H9 (cell line): ENCODE measurements around the gene ZKSCAN7. TPM values are rescaled to one million over a fixed set of nuclear protein-coding genes. Genes with fewer than 3 reads are reported as not detected.
"Not testable (repeated sequence)": the region's sequence is repeated elsewhere in the genome, so short reads cannot be mapped to it uniquely, and the experiment has no call there.

Experiments
- DNase-seq: peaks from one replicate; pipeline ENCODE4 v3.0.0-alpha.2; 2017
- H2AFZ ChIP-seq: one replicate; pipeline ENCODE4 v1.6.1; 2013; ENCODE audit warnings: mild to moderate bottlenecking, low read length, control low read depth, moderate library complexity
- H2AK5ac ChIP-seq: 2 replicates; pipeline ENCODE4 v1.6.1; 2013; ENCODE audit warnings: low read length, control low read depth, mixed read lengths; ENCODE audit not compliant: insufficient read length
- H2BK120ac ChIP-seq: one replicate; pipeline ENCODE4 v1.6.1; 2013; ENCODE audit warnings: low read depth, mild to moderate bottlenecking, low read length, control low read depth, inconsistent platforms; ENCODE audit not compliant: poor library complexity, severe bottlenecking
- H2BK12ac ChIP-seq: 2 replicates; pipeline ENCODE4 v1.6.1; 2013; ENCODE audit warnings: low read length, control low read depth, mixed read lengths, low read depth; ENCODE audit not compliant: insufficient read length
- H2BK15ac ChIP-seq: 2 replicates; pipeline ENCODE4 v1.6.1; 2013; ENCODE audit warnings: low read depth, low read length, control low read depth
- H2BK20ac ChIP-seq: one replicate; pipeline ENCODE4 v1.6.1; 2013; ENCODE audit warnings: low read depth, mild to moderate bottlenecking, low read length, control low read depth, inconsistent platforms; ENCODE audit not compliant: poor library complexity, severe bottlenecking
- H2BK5ac ChIP-seq: 2 replicates; pipeline ENCODE4 v1.6.1; 2013; ENCODE audit warnings: low read length, control low read depth, mixed read lengths; ENCODE audit not compliant: insufficient read length
- H3K14ac ChIP-seq: 2 replicates; pipeline ENCODE4 v1.6.1; 2013; ENCODE audit warnings: low read length, control low read depth; ENCODE audit not compliant: insufficient read depth
- H3K18ac ChIP-seq: 2 replicates; pipeline ENCODE4 v1.6.1; 2013; ENCODE audit warnings: low read depth, mild to moderate bottlenecking, mixed read lengths, low read length, control low read depth; ENCODE audit not compliant: insufficient read length
- H3K23ac ChIP-seq: 2 replicates; pipeline ENCODE4 v1.6.1; 2013; ENCODE audit warnings: low read length, control low read depth, mixed read lengths, low read depth; ENCODE audit not compliant: insufficient read length
- H3K23me2 ChIP-seq: 2 replicates; pipeline ENCODE4 v1.6.1; 2013; ENCODE audit warnings: low read depth, mild to moderate bottlenecking, mixed read lengths, low read length, control low read depth; ENCODE audit not compliant: insufficient read length, poor library complexity, severe bottlenecking
- H3K27ac ChIP-seq: 2 replicates; pipeline ENCODE4 v1.5.1; 2013; ENCODE audit warnings: low read length, control low read depth, mixed read lengths, low read depth; ENCODE audit not compliant: insufficient read length
- H3K27me3 ChIP-seq: 2 replicates; pipeline ENCODE4 v1.6.1; 2013; ENCODE audit warnings: low read length, control low read depth, inconsistent platforms; ENCODE audit not compliant: insufficient read depth
- H3K4ac ChIP-seq: 2 replicates; pipeline ENCODE4 v1.6.1; 2013; ENCODE audit warnings: low read depth, mild to moderate bottlenecking, control low read depth, inconsistent platforms, low read length, moderate library complexity
- H3K4me1 ChIP-seq: 2 replicates; pipeline ENCODE4 v1.6.1; 2013; ENCODE audit warnings: low read length, control low read depth, inconsistent platforms; ENCODE audit not compliant: insufficient read depth
- H3K4me2 ChIP-seq: 2 replicates; pipeline ENCODE4 v1.6.1; 2013; ENCODE audit warnings: low read length, control low read depth, mixed read lengths; ENCODE audit not compliant: insufficient read length, insufficient read depth
- H3K56ac ChIP-seq: 2 replicates; pipeline ENCODE4 v1.6.1; 2013; ENCODE audit warnings: low read depth, mild to moderate bottlenecking, mixed read lengths, low read length, control low read depth; ENCODE audit not compliant: insufficient read length
- H3K79me1 ChIP-seq: 2 replicates; pipeline ENCODE4 v1.6.1; 2013; ENCODE audit warnings: low read depth, mild to moderate bottlenecking, moderate library complexity, low read length, control low read depth, inconsistent platforms; ENCODE audit not compliant: insufficient read depth, poor library complexity, severe bottlenecking
- H3K79me2 ChIP-seq: 2 replicates; pipeline ENCODE4 v1.6.1; 2013; ENCODE audit warnings: low read length, control low read depth, inconsistent platforms; ENCODE audit not compliant: insufficient read depth
- H3K9ac ChIP-seq: 2 replicates; pipeline ENCODE4 v1.6.1; 2013; ENCODE audit warnings: low read length, control low read depth, mixed read lengths; ENCODE audit not compliant: insufficient read length; ENCODE audit errors: extremely low read depth
- H3K9me3 ChIP-seq: one replicate; pipeline ENCODE4 v1.6.1; 2013; ENCODE audit warnings: low read depth, low read length, inconsistent platforms; ENCODE audit not compliant: control insufficient read depth
- H3T11ph ChIP-seq: one replicate; pipeline ENCODE4 v1.6.1; 2013; ENCODE audit warnings: mild to moderate bottlenecking, low read length, control low read depth, inconsistent platforms
- H4K20me1 ChIP-seq: one replicate; pipeline ENCODE4 v1.6.1; 2013; ENCODE audit not compliant: control insufficient read depth, insufficient read length, insufficient read depth
- H4K5ac ChIP-seq: 2 replicates; pipeline ENCODE4 v1.6.1; 2013; ENCODE audit warnings: low read depth, mild to moderate bottlenecking, mixed read lengths, low read length, control low read depth; ENCODE audit not compliant: insufficient read length
- H4K8ac ChIP-seq: replicated peaks from 2 replicates; pipeline ENCODE4 v1.6.1; 2013; ENCODE audit warnings: low read length, control low read depth, mixed read lengths, low read depth; ENCODE audit not compliant: insufficient read length
- H4K91ac ChIP-seq: 2 replicates; pipeline ENCODE4 v1.6.1; 2013; ENCODE audit warnings: low read depth, mild to moderate bottlenecking, moderate library complexity, mixed read lengths, low read length, control low read depth; ENCODE audit not compliant: insufficient read length
- H3K27ac Mint-ChIP-seq, 3 experiments: 2 replicates in 2 of 3; 3 replicates in 1 of 3; pipeline ENCODE4 v1.8.0; 2020 to 2021; ENCODE audit warnings: mixed read lengths in 3 of 3, mild to moderate bottlenecking in 1 of 3, moderate library complexity in 1 of 3
- H3K27me3 Mint-ChIP-seq: 2 replicates; pipeline ENCODE4 v1.8.0; 2021; ENCODE audit warnings: low read depth, mild to moderate bottlenecking, moderate library complexity, mixed read lengths
- H3K36me3 Mint-ChIP-seq, 3 experiments: 2 replicates in 2 of 3; 3 replicates in 1 of 3; pipeline ENCODE4 v1.8.0; 2020 to 2021; ENCODE audit warnings: low read depth in 3 of 3, mixed read lengths in 3 of 3; ENCODE audit not compliant: insufficient read depth in 1 of 3
- H3K4me1 Mint-ChIP-seq, 2 experiments: 2 replicates each; pipeline ENCODE4 v1.8.0; 2020; ENCODE audit warnings: mixed read lengths in 2 of 2
- H3K4me3 Mint-ChIP-seq, 2 experiments: 2 replicates in 1 of 2; 3 replicates in 1 of 2; pipeline ENCODE4 v1.8.0; 2020 to 2021; ENCODE audit warnings: mild to moderate bottlenecking in 2 of 2, mixed read lengths in 2 of 2, moderate library complexity in 1 of 2
- H3K9me3 Mint-ChIP-seq, 2 experiments: 2 replicates in 1 of 2; 3 replicates in 1 of 2; pipeline ENCODE4 v1.8.0; 2020; ENCODE audit warnings: mild to moderate bottlenecking in 2 of 2, mixed read lengths in 2 of 2, moderate library complexity in 1 of 2
- CTCF ChIP-seq: fragments of 200-600 bp; sonication (generic); conservative IDR thresholded peaks from 3 replicates; pipeline ENCODE4 v1.8.0; 2021; ENCODE audit warnings: antibody characterized with exemption, mild to moderate bottlenecking
- WGBS: extraction: QIAGEN DNeasy Blood & Tissue Kit; methylation state at CpG from one replicate; pipeline ENCODE4 v1.1.7; 2013; ENCODE audit warnings: missing lambda C conversion rate, low lambda C conversion rate, mixed read lengths; ENCODE audit not compliant: insufficient read length; ENCODE audit errors: extremely low coverage; 5-methylcytosine and 5-hydroxymethylcytosine counted together
- total RNA-seq: library from RNA; stranded (reverse); gene quantifications from 2 replicates; pipeline ENCODE4 v1.2.1, GENCODE V29; 2021

The ZKSCAN7 gene
- total RNA-seq, 1 experiment from 2014 or later = 8.7 TPM

DNA sequence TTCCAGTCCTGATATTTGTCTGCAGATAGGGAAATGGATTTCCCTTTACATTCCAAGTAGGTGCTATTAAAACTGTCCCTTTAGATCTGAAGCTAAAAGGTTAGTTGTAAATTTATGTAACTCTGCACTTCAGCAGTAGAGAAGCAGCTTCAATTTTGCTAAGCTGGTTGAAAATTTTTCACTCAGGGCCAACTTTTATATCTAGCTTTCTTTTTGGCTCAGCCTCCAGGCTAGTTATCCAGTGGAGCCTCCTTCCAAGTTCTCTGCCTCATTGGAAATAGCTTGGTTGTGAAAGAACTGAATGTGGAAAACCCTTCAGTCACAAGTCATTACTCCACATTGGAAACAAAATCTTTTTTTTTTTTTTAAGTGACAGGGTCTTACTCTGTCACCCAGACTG, 21.6 kb downstream of the ZKSCAN7 start:
- no peak overlapping the region for H3K27ac Mint-ChIP-seq
- H3K4me1 Mint-ChIP-seq = no peaks in the 10 kb centered on the region
- no peaks in the 10 kb centered on the region for H3K27me3 ChIP-seq
- H4K91ac ChIP-seq = no peak overlapping the region
- H3K27ac ChIP-seq = no peak overlapping the region
- H2BK15ac ChIP-seq = no peak overlapping the region
- no peaks in the 10 kb centered on the region for H4K20me1 ChIP-seq
- no peaks in the 10 kb centered on the region for H3K79me1 ChIP-seq
- H3K14ac ChIP-seq = no peak overlapping the region
- H3T11ph ChIP-seq = no peak overlapping the region
- no peaks in the 10 kb centered on the region for H3K4me1 ChIP-seq
- no peaks in the 10 kb centered on the region; the same call in 1 of the 2 replicates for H3K27me3 Mint-ChIP-seq
- no peak overlapping the region for H3K9ac ChIP-seq
- peaks cover 31 to 41% (median 31%) of the 10 kb centered on the region in 3 experiments for H3K36me3 Mint-ChIP-seq
- no peak for DNase-seq
- no peak overlapping the region for H2AFZ ChIP-seq
- H3K56ac ChIP-seq = no peak overlapping the region
- H3K4me2 ChIP-seq = no peak overlapping the region
- no peak for TF ChIP-seq CTCF
- H4K8ac ChIP-seq = no peak overlapping the region
- H3K4me3 Mint-ChIP-seq = no peak overlapping the region
- H3K18ac ChIP-seq = no peak overlapping the region
- H2BK120ac ChIP-seq = no peak overlapping the region
- no peaks in the 10 kb centered on the region for H3K9me3 ChIP-seq
- peaks cover 1 to 5% of the 10 kb centered on the region in 2 experiments; a peak in 3 of 5 replicates for H3K9me3 Mint-ChIP-seq
- no peaks in the 10 kb centered on the region for H3K23me2 ChIP-seq
- H2BK5ac ChIP-seq = no peak overlapping the region
- no peak overlapping the region for H2BK20ac ChIP-seq
- H4K5ac ChIP-seq = no peak overlapping the region
- no peak overlapping the region for H3K4ac ChIP-seq
- H3K23ac ChIP-seq = no peak overlapping the region
- no peak overlapping the region for H2BK12ac ChIP-seq
- no peak overlapping the region for H2AK5ac ChIP-seq
- no peaks in the 10 kb centered on the region for H3K79me2 ChIP-seq

DNA sequence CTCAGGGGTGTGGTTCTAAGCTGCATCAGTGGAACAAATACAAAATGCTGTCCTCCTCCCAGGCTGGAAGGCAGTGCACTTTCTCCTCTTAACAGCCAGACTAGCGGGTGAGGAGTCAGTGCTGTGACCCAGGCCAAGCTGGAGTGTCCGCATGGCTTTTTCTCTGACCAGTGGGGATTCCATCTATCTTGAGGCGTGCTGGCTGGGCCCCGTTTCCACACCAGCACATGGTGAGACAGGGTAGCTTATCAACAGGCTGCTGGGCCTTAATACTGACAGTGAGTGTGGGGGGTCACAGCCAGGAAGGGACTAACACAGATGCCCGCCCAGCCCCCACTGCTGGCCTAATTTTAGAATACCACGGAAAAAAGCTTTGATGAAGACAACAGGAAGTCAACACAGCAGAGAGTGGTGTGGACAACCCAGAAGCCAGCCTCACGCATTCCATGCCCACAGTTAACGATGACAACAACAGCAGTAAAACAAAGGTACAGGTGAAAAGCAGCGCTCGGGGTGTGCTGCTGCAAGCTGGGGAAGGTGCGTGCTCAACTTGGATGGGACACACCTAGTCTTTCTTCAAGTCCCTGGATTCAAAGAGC, 22.5 kb downstream of the ZKSCAN7 start:
- H3K79me2 ChIP-seq, H3K79me1 ChIP-seq, H3K4me2 ChIP-seq, H2BK120ac ChIP-seq, H3K4ac ChIP-seq, H3K9me3 Mint-ChIP-seq, H3K27me3 ChIP-seq, H3K18ac ChIP-seq, H4K5ac ChIP-seq, H3K23ac ChIP-seq, H2AK5ac ChIP-seq, H2BK12ac ChIP-seq, H4K8ac ChIP-seq, H3K9me3 ChIP-seq, H3K14ac ChIP-seq, H2BK15ac ChIP-seq, H2BK5ac ChIP-seq, H2BK20ac ChIP-seq, H3K27ac Mint-ChIP-seq, H2AFZ ChIP-seq, H3K4me1 ChIP-seq, H3K9ac ChIP-seq, H3K27ac ChIP-seq, H3K4me1 Mint-ChIP-seq, H3K27me3 Mint-ChIP-seq, DNase-seq, H3K23me2 ChIP-seq, H3K4me3 Mint-ChIP-seq, H4K20me1 ChIP-seq, H3T11ph ChIP-seq, H4K91ac ChIP-seq, H3K56ac ChIP-seq: not testable (repeated sequence)
- WGBS = no CpG with 5 or more reads among the region's 11 CpGs
- peaks cover 23 to 32% (median 24%) of the 10 kb centered on the region in 3 experiments for H3K36me3 Mint-ChIP-seq
